ENCODE results near the gene ARL15.

The ARL15 gene

DNA sequence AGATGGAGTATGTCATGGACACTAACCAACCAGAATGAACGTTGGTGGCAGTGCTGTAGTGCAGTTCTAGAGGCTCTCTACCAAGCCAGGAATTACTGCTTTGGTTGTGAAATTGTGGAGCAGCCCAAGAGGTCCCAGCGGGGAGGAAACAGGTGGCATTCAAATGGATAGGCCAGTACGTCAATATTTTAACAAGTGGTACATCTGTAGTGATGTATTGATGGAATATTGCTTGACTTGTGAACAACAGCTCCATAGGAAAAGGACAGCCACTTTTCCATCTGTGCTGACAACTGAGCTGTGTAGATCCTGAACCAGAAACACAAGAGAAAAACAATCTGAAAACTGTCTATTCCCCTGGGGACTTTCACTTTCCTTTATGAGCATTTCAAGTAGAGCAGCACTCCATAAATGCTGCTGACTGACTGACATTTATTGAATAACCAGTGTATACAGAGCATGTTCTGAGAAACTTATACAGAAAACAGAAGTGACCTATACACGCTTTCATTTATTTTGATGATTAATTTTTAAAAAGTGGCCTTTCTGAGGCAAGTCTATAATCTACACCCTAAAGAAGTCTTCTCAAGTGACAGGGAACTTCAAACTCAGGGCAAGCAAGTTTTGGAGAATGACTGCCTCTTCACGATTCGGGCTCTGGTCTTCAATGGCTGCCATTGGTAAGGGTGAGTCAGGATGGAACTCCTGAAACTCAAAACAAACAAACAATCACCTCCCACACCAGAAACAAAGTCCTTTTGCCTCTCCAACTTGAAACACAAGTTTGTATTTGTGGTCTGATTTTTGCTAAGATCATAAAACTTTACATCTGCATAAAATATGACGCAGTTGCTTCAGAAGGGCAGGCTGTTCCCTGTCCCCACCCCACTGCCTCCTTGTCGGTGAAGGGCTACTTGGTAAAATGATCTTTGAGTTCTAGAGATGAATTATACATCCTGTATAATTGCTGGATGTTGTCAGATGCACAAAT is 387.6 kb downstream of the ARL15 start:
- no peaks in the 10 kb centered on the region for H3K36me3 ChIP-seq
- peak overlapping the region in 5 of 11 experiments; percentile 15 to 70 (median 48); a peak in 8 of 22 replicates for H3K27ac ChIP-seq
- peaks cover 10 to 62% (median 43%) of the 10 kb centered on the region in 10 experiments; a peak in 18 of 20 replicates for H3K4me1 ChIP-seq
- H3K27me3 ChIP-seq, result no peaks in the 10 kb centered on the region
- no peaks in the 10 kb centered on the region for H4K20me1 ChIP-seq
- TF ChIP-seq Cebpa-rat (IDR thresholded peaks at IDR 0.05), result peak in 1 of 11 experiments; percentile 39; a peak in 2 of 22 replicates
- no peak overlapping the region for H3K4me3 ChIP-seq
- H3K9ac ChIP-seq, result peak overlapping the region in 1 of 11 experiments; percentile 23; a peak in 1 of 22 replicates
- H3K4me2 ChIP-seq, result peak overlapping the region; percentile 3 to 69 (median 52); a peak in 20 of 22 replicates
- H3K9me3 ChIP-seq (replicated peaks in 1 of 11), result no peaks in the 10 kb centered on the region

- TF ChIP-seq Cebpa-rat (IDR thresholded peaks at IDR 0.05), result no peak
- Histone ChIP-seq H3K36me3 (0 out of 22 replicates have a peak, but pooled peaks cover 0 to 3% (median 0%) of the 10 kb centered on the region in 11 experiments), H4K20me1 (0 out of 22 replicates have a peak, but pooled peaks cover 0 to 3% (median 0%) of the 10 kb centered on the region in 11 experiments), H3K9me3 (replicated peaks in 1 of 11) (no peaks in the 10 kb centered on the region), H3K27ac (no peak overlapping the region), H3K4me2 (no peak overlapping the region), H3K27me3 (no peaks in the 10 kb centered on the region), H3K4me1 (peaks cover 6 to 14% (median 12%) of the 10 kb centered on the region in 10 experiments; a peak in 18 of 20 replicates), H3K4me3 (no peak overlapping the region), H3K9ac (no peak overlapping the region)
Observed at GRCh38 chr5:53917826-53918225, 392.5 kb downstream of the ARL15 start.

DNA sequence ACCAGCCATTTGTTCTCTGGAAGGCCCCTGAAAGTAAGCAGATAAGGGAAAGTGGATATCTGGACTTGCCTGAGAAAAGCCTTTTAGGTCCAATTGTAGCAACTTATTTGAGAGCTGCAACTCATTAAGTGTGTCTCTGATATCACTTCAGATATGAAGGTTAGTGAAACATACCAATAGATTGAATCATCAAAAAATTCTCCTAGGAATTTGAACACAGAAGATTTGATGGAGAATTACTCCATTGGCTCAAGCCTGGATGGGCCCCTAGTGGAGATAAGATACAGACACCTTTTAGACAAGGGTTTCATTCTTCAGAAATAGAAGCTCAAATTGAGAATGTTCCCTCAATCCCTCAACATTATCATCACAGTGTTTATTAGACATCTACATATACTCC is 393.3 kb downstream of the ARL15 start:
- Histone ChIP-seq H3K4me2 (no peak overlapping the region), H3K27ac (no peak overlapping the region), H3K4me3 (no peak overlapping the region), H3K4me1 (peaks cover 0 to 7% (median 5%) of the 10 kb centered on the region in 10 experiments; a peak in 16 of 20 replicates), H4K20me1 (0 out of 22 replicates have a peak, but pooled peaks cover 0 to 3% (median 0%) of the 10 kb centered on the region in 11 experiments), H3K27me3 (no peaks in the 10 kb centered on the region), H3K9me3 (replicated peaks in 1 of 11) (no peaks in the 10 kb centered on the region), H3K36me3 (0 out of 22 replicates have a peak, but pooled peaks cover 0 to 4% (median 0%) of the 10 kb centered on the region in 11 experiments), H3K9ac (no peak overlapping the region)
- TF ChIP-seq Cebpa-rat (IDR thresholded peaks at IDR 0.05), result no peak

DNA sequence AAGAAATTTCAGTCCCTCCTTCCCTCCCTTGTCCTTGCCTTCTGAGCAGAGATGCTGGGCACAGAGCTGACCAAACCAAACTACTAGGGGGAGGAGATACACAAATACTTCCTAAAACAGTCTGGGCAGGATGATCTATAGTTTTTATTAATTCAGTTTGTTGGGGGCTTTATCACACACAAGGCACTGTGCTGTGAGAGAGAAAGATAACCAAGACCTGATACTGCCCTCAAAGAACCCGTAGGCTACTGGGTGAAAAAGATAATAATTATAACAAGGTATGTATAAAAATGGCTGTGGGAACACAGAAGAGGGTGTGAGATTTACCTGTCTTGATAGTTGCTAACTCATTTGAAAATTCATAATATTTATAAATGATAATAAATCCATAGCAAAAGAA is 395.3 kb downstream of the ARL15 start:
- H3K36me3 ChIP-seq, result 0 out of 22 replicates have a peak, but pooled peaks cover 0 to 4% (median 0%) of the 10 kb centered on the region in 11 experiments
- no peak overlapping the region for H3K4me3 ChIP-seq
- H4K20me1 ChIP-seq, result 0 out of 22 replicates have a peak, but pooled peaks cover 0 to 3% (median 0%) of the 10 kb centered on the region in 11 experiments
- TF ChIP-seq Cebpa-rat (IDR thresholded peaks at IDR 0.05), result no peak
- H3K4me2 ChIP-seq, result no peak overlapping the region
- H3K4me1 ChIP-seq, result 0 out of 20 replicates have a peak, but pooled peaks cover 0 to 4% (median 0%) of the 10 kb centered on the region in 10 experiments
- H3K27me3 ChIP-seq, result no peaks in the 10 kb centered on the region
- H3K9ac ChIP-seq, result no peak overlapping the region
- H3K9me3 ChIP-seq (replicated peaks in 1 of 11), result no peaks in the 10 kb centered on the region
- no peak overlapping the region for H3K27ac ChIP-seq

GRCh38 chr5:53913941-53914340 is 396.4 kb downstream of the ARL15 start:
- H4K20me1 ChIP-seq, result 0 out of 22 replicates have a peak, but pooled peaks cover 0 to 3% (median 0%) of the 10 kb centered on the region in 11 experiments
- H3K4me1 ChIP-seq, result 0 out of 20 replicates have a peak, but pooled peaks cover 0 to 4% (median 0%) of the 10 kb centered on the region in 10 experiments
- H3K9ac ChIP-seq, result no peak overlapping the region
- no peak overlapping the region for H3K4me3 ChIP-seq
- no peak overlapping the region for H3K4me2 ChIP-seq
- no peaks in the 10 kb centered on the region for H3K9me3 ChIP-seq (replicated peaks in 1 of 11)
- H3K27me3 ChIP-seq, result no peaks in the 10 kb centered on the region
- TF ChIP-seq Cebpa-rat (IDR thresholded peaks at IDR 0.05), result no peak
- 0 out of 22 replicates have a peak, but pooled peaks cover 0 to 4% (median 0%) of the 10 kb centered on the region in 11 experiments for H3K36me3 ChIP-seq
- no peak overlapping the region for H3K27ac ChIP-seq

DNA sequence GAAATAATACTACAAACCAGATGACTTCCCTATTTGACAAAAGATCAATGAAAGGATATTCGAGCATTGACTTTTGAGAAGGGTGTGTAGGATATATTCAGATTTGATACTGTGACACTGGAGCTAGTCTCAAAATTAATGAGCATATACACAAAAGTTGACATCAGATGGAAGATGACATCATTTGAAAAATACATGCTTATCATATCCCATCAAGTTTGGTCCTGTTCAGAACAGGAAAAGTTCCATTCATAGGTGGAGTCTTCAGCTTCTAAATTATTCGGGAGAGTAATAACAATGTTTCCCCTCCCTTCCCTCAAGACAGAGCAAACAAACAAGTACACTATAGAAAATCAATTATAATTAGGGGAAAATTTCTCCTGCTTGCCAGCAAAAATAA is 401.6 kb downstream of the ARL15 start:
- Histone ChIP-seq H3K4me3 (no peak overlapping the region), H3K9ac (no peak overlapping the region), H4K20me1 (no peaks in the 10 kb centered on the region), H3K27ac (no peak overlapping the region), H3K4me2 (no peak overlapping the region), H3K4me1 (no peaks in the 10 kb centered on the region), H3K27me3 (no peaks in the 10 kb centered on the region), H3K36me3 (0 out of 22 replicates have a peak, but pooled peaks cover 0 to 4% (median 0%) of the 10 kb centered on the region in 11 experiments), H3K9me3 (replicated peaks in 1 of 11) (no peaks in the 10 kb centered on the region)
- no peak for TF ChIP-seq Cebpa-rat (IDR thresholded peaks at IDR 0.05)

- TF ChIP-seq Cebpa-rat (IDR thresholded peaks at IDR 0.05), result no peak
Observed at GRCh38 chr5:53907827-53908226, 402.5 kb downstream of the ARL15 start.

DNA sequence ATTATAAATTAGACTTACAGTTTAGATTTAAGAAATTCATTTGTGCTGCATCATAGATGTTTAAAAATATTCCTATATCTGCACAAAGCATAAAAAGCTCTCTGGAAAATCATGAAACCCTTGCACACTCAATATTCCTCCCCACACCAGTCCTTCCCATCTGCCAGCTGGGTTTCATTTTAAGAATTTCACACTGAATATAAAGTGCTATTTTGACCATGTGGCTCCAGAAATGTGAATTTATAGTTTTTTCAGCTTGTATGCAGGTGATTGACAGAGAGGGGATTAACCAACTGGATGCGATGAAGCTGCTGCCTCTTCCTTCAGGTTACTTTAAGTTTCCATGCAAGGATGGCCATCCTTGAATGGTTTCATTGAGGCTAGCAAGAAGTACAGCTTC is 403.6 kb downstream of the ARL15 start:
- no peaks in the 10 kb centered on the region for H4K20me1 ChIP-seq
- no peak overlapping the region for H3K27ac ChIP-seq
- H3K9ac ChIP-seq, result no peak overlapping the region
- no peaks in the 10 kb centered on the region for H3K27me3 ChIP-seq
- H3K4me1 ChIP-seq, result no peaks in the 10 kb centered on the region
- no peak overlapping the region for H3K4me3 ChIP-seq
- no peaks in the 10 kb centered on the region for H3K9me3 ChIP-seq (replicated peaks in 1 of 11)
- no peak for TF ChIP-seq Cebpa-rat (IDR thresholded peaks at IDR 0.05)
- no peak overlapping the region for H3K4me2 ChIP-seq
- no peaks in the 10 kb centered on the region for H3K36me3 ChIP-seq

More at GRCh38 chr5:53907827-53908226, 402.5 kb downstream of the ARL15 start:
- Histone ChIP-seq H4K20me1 (no peaks in the 10 kb centered on the region), H3K4me3 (no peak overlapping the region), H3K4me1 (no peaks in the 10 kb centered on the region), H3K36me3 (0 out of 22 replicates have a peak, but pooled peaks cover 0 to 1% (median 0%) of the 10 kb centered on the region in 11 experiments), H3K27me3 (no peaks in the 10 kb centered on the region), H3K9ac (no peak overlapping the region), H3K27ac (no peak overlapping the region), H3K9me3 (replicated peaks in 1 of 11) (no peaks in the 10 kb centered on the region), H3K4me2 (no peak overlapping the region)
